Measurements from ENCODE around the gene SLC44A3. TPM values are rescaled to one million over a fixed set of nuclear protein-coding genes. Genes with fewer than 3 reads are reported as not detected.
A peak's percentile ranks its signal among the peaks of the same experiment; 100 is the strongest.

SLC44A3 gene
- total and polyA plus RNA-seq, 2 experiments from 2014 or later = 1.2 to 17.8 TPM

DNA sequence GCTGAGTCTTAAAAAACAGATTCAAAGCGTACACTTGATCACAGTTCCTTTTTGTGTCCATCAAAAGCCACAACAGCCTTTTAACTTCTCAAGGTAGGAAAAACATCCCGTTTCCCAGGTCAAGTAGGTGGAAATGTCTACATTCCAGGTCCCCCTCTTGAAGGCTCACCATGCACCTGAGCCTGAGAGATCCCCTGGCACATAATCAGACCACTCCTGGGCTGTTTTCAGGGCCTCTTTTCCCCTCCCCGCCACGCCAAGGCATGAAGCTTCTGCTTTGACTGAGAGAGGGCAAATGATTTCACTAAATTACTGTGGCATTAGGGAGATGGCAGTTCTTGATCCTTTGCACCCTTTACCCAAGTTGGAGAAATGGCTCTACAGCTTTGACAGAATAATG lies 85.0 kb downstream of the SLC44A3 start:
- Histone ChIP-seq H3K9me3 (ENCODE audit: low read depth) (no peaks in the 10 kb centered on the region), H3K36me3 (peaks cover 17% of the 10 kb centered on the region), H3K4me1 (ENCODE audit: low read depth) (no peaks in the 10 kb centered on the region), H3K4me3 (no peak overlapping the region), H3K27ac (peak overlapping the region; percentile 20), H3K27me3 (no peaks in the 10 kb centered on the region)
- no peak for DNase-seq (ENCODE audit: low read depth in 1 of 2, low spot score in 1 of 2)
- TF ChIP-seq, protein P1, sequence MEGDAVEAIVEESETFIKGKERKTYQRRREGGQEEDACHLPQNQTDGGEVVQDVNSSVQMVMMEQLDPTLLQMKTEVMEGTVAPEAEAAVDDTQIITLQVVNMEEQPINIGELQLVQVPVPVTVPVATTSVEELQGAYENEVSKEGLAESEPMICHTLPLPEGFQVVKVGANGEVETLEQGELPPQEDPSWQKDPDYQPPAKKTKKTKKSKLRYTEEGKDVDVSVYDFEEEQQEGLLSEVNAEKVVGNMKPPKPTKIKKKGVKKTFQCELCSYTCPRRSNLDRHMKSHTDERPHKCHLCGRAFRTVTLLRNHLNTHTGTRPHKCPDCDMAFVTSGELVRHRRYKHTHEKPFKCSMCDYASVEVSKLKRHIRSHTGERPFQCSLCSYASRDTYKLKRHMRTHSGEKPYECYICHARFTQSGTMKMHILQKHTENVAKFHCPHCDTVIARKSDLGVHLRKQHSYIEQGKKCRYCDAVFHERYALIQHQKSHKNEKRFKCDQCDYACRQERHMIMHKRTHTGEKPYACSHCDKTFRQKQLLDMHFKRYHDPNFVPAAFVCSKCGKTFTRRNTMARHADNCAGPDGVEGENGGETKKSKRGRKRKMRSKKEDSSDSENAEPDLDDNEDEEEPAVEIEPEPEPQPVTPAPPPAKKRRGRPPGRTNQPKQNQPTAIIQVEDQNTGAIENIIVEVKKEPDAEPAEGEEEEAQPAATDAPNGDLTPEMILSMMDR (IDR thresholded peaks at IDR 0.05; ENCODE audit: low read depth, low read length) = no peak

DNA sequence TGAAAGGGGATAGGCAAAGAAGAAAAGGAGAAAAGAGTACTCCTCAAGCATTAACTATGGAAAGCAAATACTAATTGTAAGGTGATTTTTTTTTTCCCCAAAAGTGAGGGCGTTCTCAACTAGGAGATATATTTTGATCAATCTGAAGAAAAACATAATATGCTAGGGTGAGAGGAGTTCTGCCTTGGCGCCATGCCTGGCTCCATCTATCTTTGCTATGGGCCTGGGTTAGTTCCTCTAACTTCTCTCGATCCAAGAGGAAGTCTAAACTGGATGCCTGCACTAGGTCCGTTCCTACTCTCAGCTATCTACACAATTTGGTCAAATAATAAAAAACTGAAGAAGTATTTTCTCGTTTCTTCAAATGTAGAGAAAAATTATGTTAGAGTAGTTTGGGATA lies 86.2 kb downstream of the SLC44A3 start:
- H3K4me1 ChIP-seq (ENCODE audit: low read depth) = no peaks in the 10 kb centered on the region
- TF ChIP-seq, protein P1 (IDR thresholded peaks at IDR 0.05; ENCODE audit: low read depth, low read length) = no peak
- no peaks in the 10 kb centered on the region for H3K9me3 ChIP-seq (ENCODE audit: low read depth)
- DNase-seq (ENCODE audit: low read depth in 1 of 2, low spot score in 1 of 2) = no peak
- no peak overlapping the region for H3K4me3 ChIP-seq
- H3K36me3 ChIP-seq = peaks cover 11% of the 10 kb centered on the region
- no peaks in the 10 kb centered on the region for H3K27me3 ChIP-seq
- no peak overlapping the region for H3K27ac ChIP-seq

DNA sequence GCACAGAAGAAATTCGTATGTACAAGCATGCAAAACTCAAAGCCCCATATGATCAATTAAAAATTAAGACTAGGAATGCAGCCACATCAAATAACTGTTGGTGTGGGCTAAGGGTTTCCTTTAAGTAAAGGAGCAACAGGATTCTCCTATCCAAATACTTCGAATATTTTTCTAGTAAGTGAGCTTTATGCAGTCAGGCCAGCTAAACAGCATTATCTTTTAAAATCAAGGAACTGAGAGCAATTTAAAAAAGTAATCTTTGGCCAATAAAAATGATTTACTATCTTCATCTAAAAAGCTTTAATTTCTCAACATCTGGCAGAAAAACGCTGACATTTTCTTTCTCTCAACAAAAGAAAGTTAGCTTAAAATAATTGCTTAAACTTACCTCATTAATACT lies 87.0 kb downstream of the SLC44A3 start:
- DNase-seq (ENCODE audit: low read depth in 1 of 2, low spot score in 1 of 2) = no peak
- Histone ChIP-seq H3K4me1 (ENCODE audit: low read depth) (no peaks in the 10 kb centered on the region), H3K36me3 (peaks cover 4% of the 10 kb centered on the region), H3K27ac (no peak overlapping the region), H3K4me3 (no peak overlapping the region), H3K9me3 (ENCODE audit: low read depth) (no peaks in the 10 kb centered on the region), H3K27me3 (no peaks in the 10 kb centered on the region)
- TF ChIP-seq, protein P1 (IDR thresholded peaks at IDR 0.05; ENCODE audit: low read depth, low read length) = no peak

DNA sequence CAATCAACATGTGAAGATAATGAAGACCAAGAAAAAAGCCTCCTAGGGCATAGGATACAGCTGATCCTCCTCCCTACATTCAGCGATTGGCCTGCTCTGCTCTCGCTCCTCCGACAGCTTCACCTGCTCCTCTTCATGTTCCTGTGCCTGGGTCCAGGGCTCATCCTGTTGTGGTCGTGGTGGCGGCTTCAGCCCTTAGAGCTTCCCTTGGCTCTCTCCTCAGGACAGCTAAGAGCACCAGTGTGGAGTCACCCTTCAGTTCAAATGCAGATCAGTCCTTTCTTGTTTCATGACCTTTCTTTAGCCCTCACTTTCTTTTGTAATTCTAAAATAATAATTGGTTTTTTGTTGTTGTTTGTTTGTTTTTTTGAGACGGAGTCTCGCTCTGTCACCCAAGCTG lies 88.0 kb downstream of the SLC44A3 start:
- H3K9me3 ChIP-seq (ENCODE audit: low read depth) = no peaks in the 10 kb centered on the region
- no peaks in the 10 kb centered on the region for H3K36me3 ChIP-seq
- no peaks in the 10 kb centered on the region for H3K4me1 ChIP-seq (ENCODE audit: low read depth)
- H3K4me3 ChIP-seq = no peak overlapping the region
- TF ChIP-seq, protein P1 (IDR thresholded peaks at IDR 0.05; ENCODE audit: low read depth, low read length) = no peak
- no peak overlapping the region for H3K27ac ChIP-seq
- no peak for DNase-seq (ENCODE audit: low read depth in 1 of 2, low spot score in 1 of 2)
- no peaks in the 10 kb centered on the region for H3K27me3 ChIP-seq

DNA sequence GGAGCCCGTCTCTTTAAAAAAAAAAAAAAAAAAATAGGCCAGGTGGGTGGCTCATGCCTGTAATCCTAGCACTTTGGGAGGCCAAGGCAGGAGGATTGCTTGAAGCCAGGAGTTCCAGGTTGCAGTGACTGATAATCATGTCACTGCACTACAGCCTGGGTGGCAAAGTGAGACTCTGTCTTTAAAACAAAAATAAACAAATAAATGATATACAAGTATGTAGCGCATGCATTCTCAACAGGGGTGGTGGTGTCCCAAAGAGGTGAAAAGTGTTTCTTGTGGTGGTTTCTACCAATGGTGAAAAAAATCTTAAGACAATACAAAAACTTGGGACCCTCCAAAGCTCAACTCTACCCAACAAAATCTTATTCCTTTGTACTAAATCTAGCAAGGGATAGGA lies 88.8 kb downstream of the SLC44A3 start:
- peak overlapping the region; percentile 38 for H3K27ac ChIP-seq
- peaks cover 2% of the 10 kb centered on the region for H3K4me1 ChIP-seq (ENCODE audit: low read depth)
- H3K9me3 ChIP-seq (ENCODE audit: low read depth) = no peaks in the 10 kb centered on the region
- no peaks in the 10 kb centered on the region for H3K27me3 ChIP-seq
- no peaks in the 10 kb centered on the region for H3K36me3 ChIP-seq
- no peak for DNase-seq (ENCODE audit: low read depth in 1 of 2, low spot score in 1 of 2)
- TF ChIP-seq, protein P1 (IDR thresholded peaks at IDR 0.05; ENCODE audit: low read depth, low read length) = no peak
- no peak overlapping the region for H3K4me3 ChIP-seq

GRCh38 chr1:94909486-94909885 lies 89.3 kb downstream of the SLC44A3 start:
- H3K9me3 ChIP-seq (ENCODE audit: low read depth) = no peaks in the 10 kb centered on the region
- H3K27ac ChIP-seq = peak overlapping the region; percentile 38
- no peaks in the 10 kb centered on the region for H3K36me3 ChIP-seq
- peaks cover 4% of the 10 kb centered on the region for H3K4me1 ChIP-seq (ENCODE audit: low read depth)
- TF ChIP-seq, protein P1 (IDR thresholded peaks at IDR 0.05; ENCODE audit: low read depth, low read length) = no peak
- H3K4me3 ChIP-seq = no peak overlapping the region
- peak in 1 of 2 donors; percentile 42 for DNase-seq (ENCODE audit: low read depth in 1 of 2, low spot score in 1 of 2)
- no peaks in the 10 kb centered on the region for H3K27me3 ChIP-seq
